CD4-positive, alpha-beta T cell (primary cell): ENCODE measurements around the gene ZNF580. TPM values are rescaled to one million over a fixed set of nuclear protein-coding genes. Genes with fewer than 3 reads are reported as not detected.
A peak's percentile ranks its signal among the peaks of the same experiment; 100 is the strongest.

Source experiments
- ATAC-seq: fragments of 200-7000 bp; cut with Tn5 transposase; one replicate; pipeline ENCODE4 v1.10.0; 2022; ENCODE audit warnings: mild to moderate bottlenecking; ENCODE audit not compliant: poor library complexity
- CTCF ChIA-PET: fragments of 350-600 bp; sonication (Branson Sonifier 250); formaldehyde crosslinking; loops from one replicate; lab custom pipeline; 2021; ENCODE audit warnings: antibody characterized with exemption, inconsistent platforms; lab: Charles Lee
- POLR2A ChIA-PET: fragments of 350-600 bp; sonication (Branson Sonifier 250); formaldehyde crosslinking; loops from one replicate; lab custom pipeline; 2021; ENCODE audit warnings: antibody characterized with exemption, inconsistent platforms; lab: Charles Lee
- DNase-seq, 14 experiments: peaks; one replicate each; pipeline ENCODE4 v3.0.0-alpha.2; 2013 to 2020; ENCODE audit warnings: mixed read lengths in 2 of 14
- H3K27ac ChIP-seq, 2 donors: one replicate each; pipeline versions ENCODE4 v1.5.1 to v1.7.0; 2013; ENCODE audit warnings: low read length in 2 of 2, low read depth in 1 of 2, mild to moderate bottlenecking in 1 of 2
- H3K27me3 ChIP-seq, 2 experiments: 1 replicate in 1 of 2; 2 replicates in 1 of 2; pipeline versions ENCODE4 v1.6.1 to v1.7.0; 2013; ENCODE audit warnings: low read length in 2 of 2, control low read depth in 1 of 2, mild to moderate bottlenecking in 1 of 2, moderate library complexity in 1 of 2; ENCODE audit not compliant: insufficient read depth in 2 of 2, control insufficient read depth in 1 of 2
- H3K36me3 ChIP-seq: one replicate; pipeline ENCODE4 v1.6.1; 2013; ENCODE audit warnings: low read length, control low read depth; ENCODE audit not compliant: insufficient read depth
- H3K4me1 ChIP-seq: one replicate; pipeline ENCODE4 v1.6.1; 2013; ENCODE audit warnings: low read length, control low read depth; ENCODE audit not compliant: insufficient read depth
- H3K4me3 ChIP-seq: one replicate; pipeline ENCODE4 v1.5.1; 2013; ENCODE audit warnings: mild to moderate bottlenecking, low read length, moderate library complexity
- H3K9me3 ChIP-seq, 2 experiments: 1 replicate in 1 of 2; 2 replicates in 1 of 2; pipeline versions ENCODE4 v1.6.1 to v1.7.0; 2013; ENCODE audit warnings: low read length in 2 of 2, mild to moderate bottlenecking in 2 of 2, control low read depth in 1 of 2, moderate library complexity in 1 of 2; ENCODE audit not compliant: control insufficient read depth in 1 of 2, insufficient read depth in 1 of 2
- H3K27ac Mint-ChIP-seq: one replicate; pipeline ENCODE4 v1.8.0; 2020; ENCODE audit warnings: mixed read lengths
- H3K27me3 Mint-ChIP-seq: one replicate; pipeline ENCODE4 v1.8.0; 2021; ENCODE audit warnings: mixed read lengths
- H3K36me3 Mint-ChIP-seq: one replicate; pipeline ENCODE4 v1.8.0; 2021; ENCODE audit warnings: low read depth, mixed read lengths
- H3K4me1 Mint-ChIP-seq: one replicate; pipeline ENCODE4 v1.8.0; 2021; ENCODE audit warnings: low read depth, mixed read lengths
- H3K4me3 Mint-ChIP-seq: one replicate; pipeline ENCODE4 v1.8.0; 2020; ENCODE audit warnings: mild to moderate bottlenecking, mixed read lengths
- H3K9me3 Mint-ChIP-seq: one replicate; pipeline ENCODE4 v1.8.0; 2020; ENCODE audit warnings: mixed read lengths
- CTCF ChIP-seq: fragments of 200-600 bp; IDR thresholded peaks from one replicate; pipeline ENCODE4 v1.8.0; 2022; ENCODE audit warnings: antibody characterized with exemption, mild to moderate bottlenecking
- intact Hi-C, 2 experiments: fragments of 100-400 bp; cut with DNase I in 1 of 2; cut with micrococcal nuclease in 1 of 2; formaldehyde crosslinking; loops; one replicate each; pipeline versions ENCODE4 v1.15.1 to v1.9.0; 2023 to 2025; cut with DNase I, micrococcal nuclease
- total RNA-seq, 174 experiments: library from RNA in 2 of 174; stranded (reverse) in 2 of 174; gene quantifications; one replicate each; pipeline ENCODE4 v1.2.3 and lab custom pipeline; 2021 to 2026

Gene ZNF580
- total RNA-seq, 2 experiments from 2014 or later: 45.2 to 46.6 TPM

GRCh38 chr19:55621673-55622231, 19.1 kb upstream of the ZNF580 start:
- Mint-ChIP-seq H3K9me3 (no peaks in the 10 kb centered on the region), H3K27ac (no peak overlapping the region), H3K27me3 (no peaks in the 10 kb centered on the region), H3K36me3 (peaks cover 37% of the 10 kb centered on the region), H3K4me1 (peaks cover 51% of the 10 kb centered on the region), H3K4me3 (no peak overlapping the region)
- Histone ChIP-seq H3K27ac (no peak overlapping the region), H3K27me3 (no peaks in the 10 kb centered on the region), H3K4me3 (no peak overlapping the region), H3K9me3 (no peaks in the 10 kb centered on the region), H3K36me3 (peaks cover 19% of the 10 kb centered on the region), H3K4me1 (peaks cover 47% of the 10 kb centered on the region)
- intact Hi-C loops: no loop called here
- TF ChIP-seq CTCF: no peak
- CTCF ChIA-PET: interaction anchor here (1.1 to 4.8 kb wide), 2 partner anchors 9 to 16 kb away, joined by 3 to 28 read pairs; partner anchors contain the start of gene ZNF865
- POLR2A ChIA-PET: no interaction called here
- peak in 1 of 14 experiments; percentile 39 for DNase-seq
- no peak for ATAC-seq

- H3K4me1 ChIP-seq: peaks cover 53% of the 10 kb centered on the region
- Mint-ChIP-seq H3K9me3 (no peaks in the 10 kb centered on the region), H3K4me1 (peaks cover 56% of the 10 kb centered on the region), H3K4me3 (no peak overlapping the region), H3K36me3 (peaks cover 33% of the 10 kb centered on the region), H3K27ac (no peak overlapping the region), H3K27me3 (no peaks in the 10 kb centered on the region)
- POLR2A ChIA-PET: interaction anchor here (2.7 kb wide), 1 partner anchor 23 kb away, joined by 42 read pairs; the partner anchor contains the start of genes FIZ1 and ZNF524
- CTCF ChIA-PET: interaction anchor here (1.1 to 5.4 kb wide), 3 partner anchors 9 to 119 kb away, joined by 3 to 60 read pairs (median 3); partner anchors contain the start of gene ZNF865
- no peaks in the 10 kb centered on the region for H3K27me3 ChIP-seq
- peaks cover 13% of the 10 kb centered on the region for H3K36me3 ChIP-seq
- ATAC-seq (no peak), DNase-seq (peak in 1 of 14 experiments; percentile 41)
- TF ChIP-seq CTCF: no peak
- H3K27ac ChIP-seq: no peak overlapping the region
- intact Hi-C loops: no loop called here
- H3K4me3 ChIP-seq: no peak overlapping the region
- no peaks in the 10 kb centered on the region for H3K9me3 ChIP-seq
Measured at GRCh38 chr19:55622242-55622969, 18.4 kb upstream of the ZNF580 start.

GRCh38 chr19:55623130-55623529, 17.7 kb upstream of the ZNF580 start:
- H3K27ac ChIP-seq: no peak overlapping the region
- Mint-ChIP-seq H3K27me3 (no peaks in the 10 kb centered on the region), H3K36me3 (peaks cover 28% of the 10 kb centered on the region), H3K27ac (peak overlapping the region; percentile 100), H3K9me3 (no peaks in the 10 kb centered on the region), H3K4me3 (peak overlapping the region; percentile 15), H3K4me1 (peaks cover 56% of the 10 kb centered on the region)
- H3K4me3 ChIP-seq: no peak overlapping the region
- intact Hi-C loops: loop anchor here in 1 of 2 experiments (1.0 kb wide), 1 partner anchor 18 kb away; the partner anchor contains the start of gene ZNF865
- no peaks in the 10 kb centered on the region for H3K27me3 ChIP-seq
- H3K9me3 ChIP-seq: no peaks in the 10 kb centered on the region
- peaks cover 8% of the 10 kb centered on the region for H3K36me3 ChIP-seq
- DNase-seq: no peak
- H3K4me1 ChIP-seq: peaks cover 56% of the 10 kb centered on the region
- no peak for TF ChIP-seq CTCF
- POLR2A ChIA-PET: interaction anchor here (2.7 to 4.8 kb wide), 4 partner anchors 10 to 24 kb away, joined by 11 to 50 read pairs (median 44); partner anchors contain the start of genes FIZ1, ZNF524 and ZNF865
- CTCF ChIA-PET: interaction anchor here (1.1 to 5.4 kb wide), 3 partner anchors 8 to 119 kb away, joined by 3 to 60 read pairs (median 3); partner anchors contain the start of gene ZNF865
- no peak for ATAC-seq
